ENCODE data around the gene ADARB2.

- TF ChIP-seq POLR2AphosphoS5 (IDR thresholded peaks at IDR 0.05; ENCODE audit: low read depth, low read length) = no peak
- TF ChIP-seq SIN3A (IDR thresholded peaks at IDR 0.05; ENCODE audit: borderline replicate concordance, insufficient read depth, low read length) = no peak
Measured at GRCh38 chr10:1687190-1687589, 50.1 kb downstream of the ADARB2 start.
